Measurements from ENCODE around the gene AIRE. TPM values are rescaled to one million over a fixed set of nuclear protein-coding genes. Genes with fewer than 3 reads are reported as not detected.

AIRE gene
- total RNA-seq, 2 experiments from 2014 or later = not detected

- no peak overlapping the region for H3K4me3 Mint-ChIP-seq
Observed at GRCh38 chr21:44286716-44287632, 1.3 kb downstream of the AIRE start.

GRCh38 chr21:44288251-44289110 is 2.8 kb downstream of the AIRE start:
- POLR2A ChIA-PET = no interaction called here
- no peaks in the 10 kb centered on the region for H3K27me3 Mint-ChIP-seq
- TF ChIP-seq CTCF (IDR thresholded peaks at IDR 0.05) = no peak
- H3K36me3 Mint-ChIP-seq (ENCODE audit: low read depth) = no peaks in the 10 kb centered on the region
- no peak overlapping the region for H3K27ac Mint-ChIP-seq
- CTCF ChIA-PET = interaction anchor here (0.9 kb wide), 1 partner anchor 10 kb away, joined by 3 read pairs; no protein-coding TSS in a partner anchor
- H3K9me3 Mint-ChIP-seq = no peaks in the 10 kb centered on the region
- intact Hi-C loops (cut with micrococcal nuclease) = no loop called here
- no peak overlapping the region for H3K4me3 Mint-ChIP-seq
- ATAC-seq (no peak), DNase-seq (no peak)
- no peaks in the 10 kb centered on the region for H3K4me1 Mint-ChIP-seq (ENCODE audit: low read depth)

More at GRCh38 chr21:44286716-44287632, 1.3 kb downstream of the AIRE start:
- TF ChIP-seq CTCF (IDR thresholded peaks at IDR 0.05) = no peak
- H3K36me3 Mint-ChIP-seq (ENCODE audit: low read depth) = no peaks in the 10 kb centered on the region
- no peaks in the 10 kb centered on the region for H3K9me3 Mint-ChIP-seq
- H3K27me3 Mint-ChIP-seq = no peaks in the 10 kb centered on the region
- ATAC-seq (no peak), DNase-seq (no peak)
- CTCF ChIA-PET = interaction anchor here (0.9 to 1.2 kb wide), 2 partner anchors 11 kb away, joined by 3 to 7 read pairs; no protein-coding TSS in a partner anchor
- H3K4me1 Mint-ChIP-seq (ENCODE audit: low read depth) = no peaks in the 10 kb centered on the region
- intact Hi-C loops (cut with micrococcal nuclease) = no loop called here
- POLR2A ChIA-PET = no interaction called here
- no peak overlapping the region for H3K27ac Mint-ChIP-seq

GRCh38 chr21:44289381-44290010 is 3.8 kb downstream of the AIRE start:
- no peaks in the 10 kb centered on the region for H3K4me1 Mint-ChIP-seq (ENCODE audit: low read depth)
- intact Hi-C loops (cut with micrococcal nuclease) = no loop called here
- H3K27ac Mint-ChIP-seq = no peak overlapping the region
- ChIA-PET POLR2A (no interaction called here), CTCF (no interaction called here)
- DNase-seq (no peak), ATAC-seq (no peak)
- H3K27me3 Mint-ChIP-seq = no peaks in the 10 kb centered on the region
- H3K4me3 Mint-ChIP-seq = no peak overlapping the region
- no peaks in the 10 kb centered on the region for H3K9me3 Mint-ChIP-seq
- H3K36me3 Mint-ChIP-seq (ENCODE audit: low read depth) = no peaks in the 10 kb centered on the region
- no peak for TF ChIP-seq CTCF (IDR thresholded peaks at IDR 0.05)

GRCh38 chr21:44290327-44291077 is 4.8 kb downstream of the AIRE start:
- ATAC-seq (no peak), DNase-seq (no peak)
- TF ChIP-seq CTCF (IDR thresholded peaks at IDR 0.05) = no peak
- ChIA-PET POLR2A (no interaction called here), CTCF (no interaction called here)
- Mint-ChIP-seq H3K36me3 (ENCODE audit: low read depth) (no peaks in the 10 kb centered on the region), H3K27me3 (no peaks in the 10 kb centered on the region), H3K27ac (no peak overlapping the region), H3K9me3 (no peaks in the 10 kb centered on the region), H3K4me1 (ENCODE audit: low read depth) (peaks cover 4% of the 10 kb centered on the region), H3K4me3 (no peak overlapping the region)
- intact Hi-C loops (cut with micrococcal nuclease) = no loop called here

Measured in activated CD8-positive, alpha-beta T cell treated with anti-CD3 and anti-CD28 coated beads for 36 hours (primary cell).